Ishikawa (cell line): Measurements from ENCODE around the gene TNRC6C.

Experiments
- CREB1 ChIP-seq: IDR thresholded peaks from 2 replicates; pipeline ENCODE4 v1.6.1; 2012; ENCODE audit warnings: low read depth
- EP300 ChIP-seq: IDR thresholded peaks from 2 replicates; pipeline ENCODE4 v1.6.1; 2012; ENCODE audit warnings: borderline replicate concordance
- REST ChIP-seq: IDR thresholded peaks from 2 replicates; pipeline ENCODE4 v1.6.1; 2012; ENCODE audit warnings: low read depth, mild to moderate bottlenecking
- TAF1 ChIP-seq: IDR thresholded peaks from 2 replicates; pipeline ENCODE4 v1.6.1; 2012; ENCODE audit warnings: low read depth, mild to moderate bottlenecking
- TCF12 ChIP-seq: IDR thresholded peaks from 2 replicates; pipeline ENCODE4 v1.6.1; 2012; ENCODE audit warnings: low read depth
- ZBTB7A ChIP-seq: IDR thresholded peaks from 2 replicates; pipeline ENCODE4 v1.6.1; 2012; ENCODE audit warnings: low read depth

GRCh38 chr17:78048346-78049292 lies 90.1 kb downstream of the TNRC6C start:
- TF ChIP-seq EP300, result no peak
- no peak for TF ChIP-seq TCF12
- TF ChIP-seq ZBTB7A, result no peak
- TF ChIP-seq TAF1, result no peak
- TF ChIP-seq REST, result no peak
- TF ChIP-seq CREB1, result no peak
